HepG2 (cell line): ENCODE results near the gene MOGAT3. TPM values are rescaled to one million over a fixed set of nuclear protein-coding genes. Genes with fewer than 3 reads are reported as not detected.

ENCODE experiments used
- ATF3 ChIP-seq: sonication (generic); formaldehyde crosslinking; IDR thresholded peaks from 2 replicates; pipeline ENCODE4 v1.4.0; 2020; ENCODE audit warnings: missing genetic modification reagents
- BRCA1 ChIP-seq: sonication (generic); formaldehyde crosslinking; IDR thresholded peaks from 2 replicates; pipeline ENCODE4 v1.4.0; 2020; ENCODE audit warnings: missing genetic modification reagents
- BRF2 ChIP-seq: sonication (generic); formaldehyde crosslinking; IDR thresholded peaks from 2 replicates; pipeline ENCODE4 v1.8.1; 2022; ENCODE audit warnings: mild to moderate bottlenecking, missing genetic modification reagents
- EED ChIP-seq: sonication (generic); formaldehyde crosslinking; IDR thresholded peaks from 2 replicates; pipeline ENCODE4 v1.5.0; 2020; ENCODE audit warnings: mild to moderate bottlenecking, missing genetic modification reagents
- HIC2 ChIP-seq: sonication (generic); formaldehyde crosslinking; IDR thresholded peaks from 2 replicates; pipeline ENCODE4 v1.9.0; 2022; ENCODE audit warnings: low read depth, missing genetic modification reagents
- KMT2B ChIP-seq: IDR thresholded peaks from 2 replicates; pipeline ENCODE4 v1.6.1; 2016; ENCODE audit warnings: missing genetic modification reagents, missing compliant biosample characterization
- POGK ChIP-seq: sonication (generic); formaldehyde crosslinking; conservative IDR thresholded peaks from 2 replicates; pipeline ENCODE4 v1.8.0; 2022; ENCODE audit warnings: mild to moderate bottlenecking, moderate library complexity, missing genetic modification reagents
- SNAI1 ChIP-seq: sonication (generic); formaldehyde crosslinking; IDR thresholded peaks from 2 replicates; pipeline ENCODE4 v1.5.0; 2020; ENCODE audit warnings: mild to moderate bottlenecking, missing genetic modification reagents, borderline replicate concordance
- TFE3 ChIP-seq: IDR thresholded peaks from 2 replicates; pipeline ENCODE4 v1.6.1; 2016
- TMF1 ChIP-seq: sonication (generic); formaldehyde crosslinking; IDR thresholded peaks from 2 replicates; pipeline ENCODE4 v1.8.1; 2022; ENCODE audit warnings: low read depth, missing genetic modification reagents
- TSC22D2 ChIP-seq: sonication (generic); formaldehyde crosslinking; IDR thresholded peaks from 2 replicates; pipeline ENCODE4 v1.5.1; 2020; ENCODE audit warnings: missing genetic modification reagents, mild to moderate bottlenecking, borderline replicate concordance
- XBP1 ChIP-seq: sonication (generic); formaldehyde crosslinking; IDR thresholded peaks from 2 replicates; pipeline ENCODE4 v1.5.0; 2020; ENCODE audit warnings: missing genetic modification reagents
- YY1 ChIP-seq: IDR thresholded peaks from 2 replicates; pipeline ENCODE4 v1.6.1; 2011; ENCODE audit warnings: low read length, low read depth, moderate library complexity, mild to moderate bottlenecking; ENCODE audit not compliant: insufficient read depth, insufficient replicate concordance
- ZBTB2 ChIP-seq: sonication (generic); formaldehyde crosslinking; IDR thresholded peaks from 2 replicates; pipeline ENCODE4 v1.8.0; 2022; ENCODE audit warnings: low read depth, missing genetic modification reagents
- ZMYM4 ChIP-seq: sonication (generic); formaldehyde crosslinking; IDR thresholded peaks from 2 replicates; pipeline ENCODE4 v1.8.1; 2023; ENCODE audit warnings: mild to moderate bottlenecking, missing genetic modification reagents
- ZNF343 ChIP-seq: sonication (generic); formaldehyde crosslinking; IDR thresholded peaks from 2 replicates; pipeline ENCODE4 v1.4.0; 2020; ENCODE audit warnings: mild to moderate bottlenecking, missing genetic modification reagents
- ZNF367 ChIP-seq: sonication (generic); formaldehyde crosslinking; IDR thresholded peaks from 2 replicates; pipeline ENCODE4 v1.4.0; 2020; ENCODE audit warnings: missing genetic modification reagents, borderline replicate concordance
- ZNF547 ChIP-seq: sonication (generic); formaldehyde crosslinking; IDR thresholded peaks from 2 replicates; pipeline ENCODE4 v1.5.1; 2020; ENCODE audit warnings: mild to moderate bottlenecking, missing genetic modification reagents
- ZNF629 ChIP-seq: sonication (generic); formaldehyde crosslinking; conservative IDR thresholded peaks from 2 replicates; pipeline ENCODE4 v1.5.0; 2020; ENCODE audit warnings: missing genetic modification reagents
- ZNF782 ChIP-seq: sonication (generic); formaldehyde crosslinking; IDR thresholded peaks from 2 replicates; pipeline ENCODE4 v1.4.0; 2020; ENCODE audit warnings: missing genetic modification reagents, mild to moderate bottlenecking, borderline replicate concordance
- polyA plus RNA-seq, 8 experiments: library from polyadenylated mRNA; depleted of rRNA in 3 of 8; stranded (reverse) in 7 of 8; unstranded in 1 of 8; fragments of >200 nt; fragmentation: Illumina TruSeq in 4 of 8; extraction: Trizol in 4 of 8; gene quantifications; 2 replicates each; pipeline versions ENCODE4 v1.2.1 to v1.2.3, GENCODE V29; 2011 to 2016; ENCODE audit warnings: low read depth in 4 of 8, missing spikeins in 1 of 8, mixed read lengths in 1 of 8; ENCODE audit not compliant: insufficient read depth in 1 of 8
- total RNA-seq, 5 experiments: library from RNA; depleted of rRNA; stranded (reverse); fragments of >200 nt; fragmentation: Illumina TruSeq; extraction: Trizol; gene quantifications; 2 replicates each; pipeline ENCODE4 v1.2.3, GENCODE V29; 2016; ENCODE audit warnings: low read depth in 1 of 5

MOGAT3 gene
- total and polyA plus RNA-seq, 2 of the 13 experiments (the other 11 are each of a cell fraction or from before 2014, with no cell fraction given): 22.5 to 30.5 TPM

GRCh38 chr7:101200862-101201599 is at the start of gene MOGAT3 (continued):
- peak; percentile 17; the same call in 1 of the 2 replicates for TF ChIP-seq ZNF547 (CRISPR knock-in tag)
- TF ChIP-seq YY1: peak; percentile 26
- TF ChIP-seq TSC22D2: peak; percentile 31; the same call in 1 of the 2 replicates
- TF ChIP-seq ZBTB2 (CRISPR knock-in tag): no peak
- TF ChIP-seq BRF2 (CRISPR knock-in tag): no peak
- TF ChIP-seq KMT2B (CRISPR knock-in tag): no peak
- no peak; the same call in 1 of the 2 replicates for TF ChIP-seq BRCA1 (CRISPR knock-in tag)
- no peak; the same call in 1 of the 2 replicates for TF ChIP-seq HIC2 (CRISPR knock-in tag)
- TF ChIP-seq XBP1 (CRISPR knock-in tag): no peak
- peak; percentile 55; the same call in 1 of the 2 replicates for TF ChIP-seq ZMYM4 (CRISPR knock-in tag)
- TF ChIP-seq POGK (CRISPR knock-in tag): peak; percentile 78; the same call in 1 of the 2 replicates
- peak; percentile 66 for TF ChIP-seq TFE3 (CRISPR knock-in tag)
- TF ChIP-seq ZNF367 (CRISPR knock-in tag): no peak
- no peak for TF ChIP-seq ZNF629 (CRISPR knock-in tag)
- TF ChIP-seq SNAI1: no peak
- TF ChIP-seq ZNF343 (CRISPR knock-in tag): no peak
- TF ChIP-seq EED (CRISPR knock-in tag): no peak; the same call in 1 of the 2 replicates
- TF ChIP-seq TMF1 (CRISPR knock-in tag): no peak
- TF ChIP-seq ATF3 (CRISPR knock-in tag): peak; percentile 23; the same call in 1 of the 2 replicates
- no peak for TF ChIP-seq ZNF782
